PC-3 (cell line): ENCODE results near the gene CUEDC2. TPM values are rescaled to one million over a fixed set of nuclear protein-coding genes. Genes with fewer than 3 reads are reported as not detected.

ENCODE experiments used
- ATAC-seq: fragments of 200-7000 bp; cut with Tn5 transposase; 2 replicates; pipeline ENCODE4 v1.9.1; 2020; ENCODE audit warnings: mild to moderate bottlenecking, moderate library complexity
- BruUV-seq: library from RNA; stranded (reverse); fragments of 400-500 nt; replicated peaks from 2 replicates; lab custom pipeline; 2021; lab: Mats Ljungman, UMichigan
- CTCF ChIA-PET: fragments of 300-600 bp; sonication (Branson Sonifier 250); formaldehyde crosslinking; loops from one replicate; lab custom pipeline; 2022; ENCODE audit warnings: antibody characterized with exemption; lab: Charles Lee
- POLR2A ChIA-PET: fragments of 300-600 bp; sonication (Branson Sonifier 250); formaldehyde crosslinking; loops from one replicate; lab custom pipeline; 2022; ENCODE audit warnings: antibody characterized with exemption; ENCODE audit not compliant: unreplicated experiment; lab: Charles Lee
- DNase-seq: peaks from one replicate; pipeline ENCODE4 v3.0.0-alpha.2; 2015
- H2AFZ ChIP-seq: fragments of 300-600 bp; sonication (generic); 2 replicates; pipeline ENCODE4 v1.6.0; 2016; ENCODE audit warnings: antibody characterized with exemption, low read length
- H3F3A ChIP-seq: fragments of 300-600 bp; sonication (generic); one replicate; pipeline ENCODE4 v1.6.0; 2017; ENCODE audit warnings: antibody characterized with exemption, low read length, control low read depth, mild to moderate bottlenecking; ENCODE audit not compliant: unreplicated experiment
- H3K27ac ChIP-seq: fragments of 300-600 bp; sonication (generic); 2 replicates; pipeline ENCODE4 v1.5.1; 2016; ENCODE audit warnings: mild to moderate bottlenecking, low read length
- H3K27me3 ChIP-seq: fragments of 300-600 bp; sonication (generic); 2 replicates; pipeline ENCODE4 v1.6.1; 2016; ENCODE audit warnings: low read length, mixed read lengths
- H3K36me3 ChIP-seq: fragments of 300-600 bp; sonication (generic); 2 replicates; pipeline ENCODE4 v1.6.1; 2016; ENCODE audit warnings: low read depth, mixed run types, low read length, mixed read lengths
- H3K4me1 ChIP-seq: fragments of 300-600 bp; sonication (generic); 2 replicates; pipeline ENCODE4 v1.5.1; 2016; ENCODE audit warnings: low read length; ENCODE audit not compliant: insufficient read depth
- H3K4me2 ChIP-seq: fragments of 300-600 bp; sonication (generic); 2 replicates; pipeline ENCODE4 v1.6.0; 2016; ENCODE audit warnings: low read length
- H3K4me3 ChIP-seq: fragments of 300-600 bp; sonication (generic); 2 replicates; pipeline ENCODE4 v1.5.1; 2016; ENCODE audit warnings: mild to moderate bottlenecking, low read length, mixed read lengths
- H3K79me2 ChIP-seq: fragments of 300-600 bp; sonication (generic); 2 replicates; pipeline ENCODE4 v1.6.1; 2017; ENCODE audit warnings: low read length, mixed read lengths
- H3K9ac ChIP-seq: fragments of 300-600 bp; sonication (generic); 2 replicates; pipeline ENCODE4 v1.6.0; 2016; ENCODE audit warnings: mild to moderate bottlenecking, low read length
- H3K9me2 ChIP-seq: fragments of 300-600 bp; sonication (generic); replicated peaks from 2 replicates; pipeline ENCODE4 v1.6.1; 2016; ENCODE audit warnings: mixed run types, low read length, mixed read lengths
- H3K9me3 ChIP-seq: fragments of 300-600 bp; sonication (generic); 2 replicates; pipeline ENCODE4 v1.6.1; 2016; ENCODE audit warnings: low read length, mixed read lengths
- H4K20me1 ChIP-seq: fragments of 300-600 bp; sonication (generic); 2 replicates; pipeline ENCODE4 v1.6.1; 2016; ENCODE audit warnings: low read length, mixed read lengths
- CTCF ChIP-seq: fragments of 300-600 bp; sonication (generic); conservative IDR thresholded peaks from 2 replicates; pipeline ENCODE4 v1.5.1; 2017; ENCODE audit warnings: antibody characterized with exemption, low read depth, mild to moderate bottlenecking, low read length
- EZH2 ChIP-seq: fragments of 300-600 bp; sonication (generic); IDR thresholded peaks from one replicate; pipeline ENCODE4 v1.6.1; 2017; ENCODE audit warnings: antibody characterized with exemption, mild to moderate bottlenecking, low read length; ENCODE audit not compliant: unreplicated experiment
- EZH2phosphoT487 ChIP-seq: fragments of 300-600 bp; sonication (generic); IDR thresholded peaks from 2 replicates; pipeline ENCODE4 v1.6.1; 2018; ENCODE audit warnings: mild to moderate bottlenecking, antibody characterized with exemption, low read length, borderline replicate concordance
- intact Hi-C: fragments of 100-400 bp; cut with micrococcal nuclease; formaldehyde crosslinking; loops from 2 replicates; pipeline ENCODE4 v1.9.0; 2023
- total RNA-seq: library from RNA; depleted of rRNA; stranded (reverse); fragments of >200 nt; gene quantifications from 2 replicates; pipeline ENCODE4 v1.2.3, GENCODE V29; 2014

The CUEDC2 gene
- total RNA-seq, 1 experiment from 2014 or later, result 51.4 TPM

DNA sequence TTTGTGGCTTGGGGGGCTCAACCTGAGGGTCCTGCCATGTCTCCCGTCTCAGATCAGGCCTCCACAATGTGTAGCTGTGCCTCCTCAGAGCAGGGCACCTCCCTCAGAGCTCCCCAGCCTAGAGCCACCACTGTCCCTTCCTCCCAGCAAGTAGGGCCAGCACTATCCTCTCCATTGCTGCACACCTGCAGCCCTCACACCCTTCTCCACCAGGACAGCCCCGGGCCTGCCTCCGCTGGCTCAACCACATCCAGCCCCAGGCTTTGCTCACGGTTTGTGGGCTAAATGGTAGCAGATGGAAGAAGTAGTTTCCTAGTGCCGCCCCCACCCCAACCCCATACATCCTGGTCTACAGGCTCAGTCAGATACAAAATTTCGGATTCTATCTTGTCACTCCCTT lies 26.7 kb downstream of the CUEDC2 start:
- CTCF ChIA-PET, result no interaction called here
- Histone ChIP-seq H3F3A (no peaks in the 10 kb centered on the region), H3K79me2 (no peaks in the 10 kb centered on the region), H3K36me3 (no peaks in the 10 kb centered on the region; the same call in 1 of the 2 replicates), H3K4me2 (no peak overlapping the region), H3K4me1 (peaks cover 17% of the 10 kb centered on the region), H3K9ac (no peak overlapping the region), H2AFZ (no peak overlapping the region), H3K9me3 (no peaks in the 10 kb centered on the region), H3K27ac (no peak overlapping the region), H3K4me3 (no peak overlapping the region), H4K20me1 (no peaks in the 10 kb centered on the region), H3K27me3 (peaks cover 8% of the 10 kb centered on the region; the same call in 1 of the 2 replicates), H3K9me2 (no peaks in the 10 kb centered on the region)
- ATAC-seq (no peak), DNase-seq (no peak)
- TF ChIP-seq CTCF (no peak), EZH2phosphoT487 (no peak), EZH2 (no peak)
- POLR2A ChIA-PET, result no interaction called here
- intact Hi-C loops, result no loop called here
- no TSS peak for BruUV-seq

DNA sequence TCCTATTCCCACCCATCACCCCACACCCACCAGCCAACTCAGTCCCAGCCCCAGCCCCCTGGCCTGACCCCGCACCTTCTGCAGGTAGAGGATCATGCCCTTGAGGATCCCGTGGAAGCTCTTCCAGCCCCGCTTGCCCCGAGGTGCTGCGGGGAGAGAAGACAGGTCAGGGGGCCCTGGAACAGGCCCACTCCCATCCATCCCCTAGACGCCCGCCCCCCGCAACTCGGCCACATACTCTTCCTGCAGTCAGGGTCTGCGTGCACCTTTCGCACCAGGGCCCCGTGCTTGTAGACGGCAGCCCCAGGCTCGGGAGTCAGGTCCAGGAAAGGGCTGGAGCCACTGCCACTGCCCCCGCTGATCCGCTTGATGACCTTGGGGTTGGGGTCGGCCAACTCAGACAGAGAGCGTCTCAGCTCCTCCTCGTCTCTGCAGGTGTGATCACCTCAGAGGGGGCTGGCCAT lies 27.2 kb downstream of the CUEDC2 start:
- TF ChIP-seq CTCF (no peak), EZH2phosphoT487 (no peak), EZH2 (no peak)
- DNase-seq (no peak), ATAC-seq (no peak)
- POLR2A ChIA-PET, result no interaction called here
- Histone ChIP-seq H3K36me3 (no peaks in the 10 kb centered on the region; the same call in 1 of the 2 replicates), H3K27me3 (peaks cover 6% of the 10 kb centered on the region; the same call in 1 of the 2 replicates), H3K4me2 (no peak overlapping the region), H3K27ac (no peak overlapping the region), H2AFZ (no peak overlapping the region), H3K4me3 (no peak overlapping the region), H3K4me1 (peaks cover 17% of the 10 kb centered on the region), H3K9me3 (no peaks in the 10 kb centered on the region), H3K9me2 (no peaks in the 10 kb centered on the region), H3K9ac (no peak overlapping the region), H3F3A (no peaks in the 10 kb centered on the region), H4K20me1 (no peaks in the 10 kb centered on the region), H3K79me2 (no peaks in the 10 kb centered on the region)
- BruUV-seq, result no TSS peak
- intact Hi-C loops, result no loop called here
- CTCF ChIA-PET, result no interaction called here

DNA sequence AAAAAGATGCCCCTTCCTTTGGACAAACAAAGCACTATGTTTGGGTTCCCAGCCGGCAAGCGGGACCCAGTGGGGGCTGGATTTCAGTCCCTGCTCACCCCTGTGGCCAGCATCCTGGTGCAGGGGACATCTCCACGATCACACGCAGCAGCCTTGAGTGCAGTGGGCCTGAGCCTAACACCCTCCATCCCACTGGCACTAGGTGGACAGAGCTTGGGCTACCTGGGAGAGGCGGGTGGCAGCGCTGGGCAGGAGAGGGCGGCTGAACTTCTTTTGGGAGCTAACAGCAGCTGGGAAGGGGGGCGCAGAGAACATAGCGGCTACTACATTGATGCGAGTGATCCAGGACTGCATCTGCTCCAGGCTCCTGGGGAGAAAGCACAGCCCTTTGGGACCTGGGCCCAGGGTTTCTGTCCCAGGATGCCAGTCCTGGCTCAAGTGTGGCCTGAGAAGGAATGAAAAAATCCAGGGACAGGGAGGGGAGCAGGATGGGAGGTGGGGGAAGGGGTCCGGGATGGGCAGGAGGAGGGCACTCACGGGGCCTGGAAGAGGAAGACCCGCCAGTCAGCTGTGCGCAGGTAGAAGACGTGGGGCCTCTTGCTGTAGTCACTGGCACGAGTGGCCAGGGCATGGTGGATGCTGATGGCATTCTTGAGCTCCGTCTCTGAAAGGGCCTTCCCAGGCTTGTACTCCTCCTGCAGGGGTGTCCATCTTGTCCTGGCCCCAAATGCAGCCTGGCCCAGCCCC lies 27.8 kb downstream of the CUEDC2 start:
- intact Hi-C loops, result no loop called here
- no peaks in the 10 kb centered on the region for H3K27me3 ChIP-seq
- TF ChIP-seq CTCF (no peak), EZH2phosphoT487 (no peak), EZH2 (no peak)
- no peak overlapping the region for H3K4me3 ChIP-seq
- H4K20me1 ChIP-seq, result no peaks in the 10 kb centered on the region
- H2AFZ ChIP-seq, result no peak overlapping the region
- no peaks in the 10 kb centered on the region for H3K79me2 ChIP-seq
- ChIA-PET CTCF (no interaction called here), POLR2A (no interaction called here)
- no peak for ATAC-seq
- H3K9me3 ChIP-seq, result no peaks in the 10 kb centered on the region
- no peak for DNase-seq
- H3K9ac ChIP-seq, result no peak overlapping the region
- H3K27ac ChIP-seq, result no peak overlapping the region
- no peak overlapping the region for H3K4me2 ChIP-seq
- no peaks in the 10 kb centered on the region for H3K9me2 ChIP-seq
- H3K4me1 ChIP-seq, result peaks cover 22% of the 10 kb centered on the region
- no peaks in the 10 kb centered on the region; the same call in 1 of the 2 replicates for H3K36me3 ChIP-seq
- BruUV-seq, result TSS peak; percentile 8
- no peaks in the 10 kb centered on the region for H3F3A ChIP-seq
